Activated CD4-positive, alpha-beta T cell treated with anti-CD3 and anti-CD28 coated beads, Interleukin-2, amount 10 ng/mL, durations not matched to agents 24 days and 14 days (primary cell): ENCODE data around the gene LRRC28. TPM values are rescaled to one million over a fixed set of nuclear protein-coding genes. Genes with fewer than 3 reads are reported as not detected.

Source experiments
- DNase-seq: peaks from one replicate; pipeline ENCODE4 v3.0.0; 2022
- H3K27ac Mint-ChIP-seq: one replicate; pipeline ENCODE4 v1.8.0; 2022; ENCODE audit warnings: mild to moderate bottlenecking, mixed read lengths
- H3K27me3 Mint-ChIP-seq: one replicate; pipeline ENCODE4 v1.8.0; 2022; ENCODE audit warnings: mixed read lengths
- H3K36me3 Mint-ChIP-seq: one replicate; pipeline ENCODE4 v1.8.0; 2022; ENCODE audit warnings: low read depth, mild to moderate bottlenecking, mixed read lengths
- H3K4me1 Mint-ChIP-seq: one replicate; pipeline ENCODE4 v1.8.0; 2021; ENCODE audit warnings: mixed read lengths
- H3K4me3 Mint-ChIP-seq: one replicate; pipeline ENCODE4 v1.8.0; 2022; ENCODE audit warnings: mild to moderate bottlenecking, moderate library complexity, mixed read lengths
- H3K9me3 Mint-ChIP-seq: one replicate; pipeline ENCODE4 v1.8.0; 2021; ENCODE audit warnings: mixed read lengths
- intact Hi-C: fragments of 100-400 bp; cut with micrococcal nuclease; formaldehyde crosslinking; loops from one replicate; pipeline ENCODE4 v1.15.1; 2023
- total RNA-seq: library from RNA; stranded (reverse); gene quantifications from 2 replicates; pipeline ENCODE4 v1.2.3, GENCODE V29; 2022

Gene LRRC28
- total RNA-seq, 1 donor from 2014 or later = 15.1 TPM

DNA sequence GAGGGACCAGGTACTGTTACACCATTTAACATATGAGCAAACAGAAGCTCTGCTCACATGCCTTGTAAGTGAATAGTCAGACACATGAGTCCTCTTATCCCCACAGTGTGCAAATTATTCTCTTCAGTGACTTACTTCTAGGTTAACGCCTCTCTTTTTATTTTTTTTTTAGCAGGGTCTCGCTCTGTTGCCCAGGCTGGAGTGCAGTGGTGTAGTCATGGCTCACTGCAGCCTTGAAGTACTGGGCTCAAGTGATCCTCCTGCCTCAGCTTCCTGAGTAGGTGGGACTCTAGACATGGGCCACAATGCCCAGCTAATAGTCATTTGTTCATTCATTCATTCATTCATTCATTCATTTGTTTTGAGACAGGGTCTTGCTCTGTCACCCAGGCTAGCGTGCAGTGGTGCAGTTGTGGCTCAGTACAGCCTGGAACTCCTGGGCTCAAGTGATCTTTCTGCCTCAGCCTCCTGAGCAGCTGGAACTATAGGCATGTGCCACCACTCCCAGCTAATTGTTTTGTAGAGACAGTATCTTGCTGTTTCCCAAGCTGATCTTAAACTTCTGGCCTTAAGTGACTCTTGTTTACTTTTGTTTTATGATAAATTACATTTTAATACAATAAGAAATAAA, 94.7 kb downstream of the LRRC28 start:
- Mint-ChIP-seq H3K36me3 (peaks cover 3% of the 10 kb centered on the region), H3K4me3 (no peak overlapping the region), H3K27me3 (no peaks in the 10 kb centered on the region), H3K27ac (no peak overlapping the region), H3K4me1 (peaks cover 6% of the 10 kb centered on the region), H3K9me3 (no peaks in the 10 kb centered on the region)
- intact Hi-C loops = loop anchor here (2.0 kb wide), 1 partner anchor 25 kb away; no protein-coding TSS in a partner anchor
- peak; percentile 19 for DNase-seq

DNA sequence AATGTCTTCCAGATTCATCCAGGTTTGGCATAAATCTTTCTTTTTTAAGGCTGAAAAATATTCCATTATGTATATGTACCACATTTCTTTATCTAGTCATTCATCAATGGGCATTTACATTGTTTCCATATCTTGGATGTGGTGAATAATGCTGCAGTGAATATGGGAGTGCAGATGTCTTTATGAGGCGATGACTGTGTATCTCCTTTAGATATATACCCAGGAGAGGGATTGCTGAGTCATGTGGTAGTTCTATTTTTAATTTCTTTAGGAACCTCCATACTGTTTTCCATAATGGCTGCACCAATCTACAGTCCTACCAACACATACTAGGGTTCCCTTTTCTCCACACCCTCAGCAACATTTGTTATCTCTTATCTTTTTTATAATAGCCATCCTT, 96.3 kb downstream of the LRRC28 start:
- DNase-seq = no peak
- no peaks in the 10 kb centered on the region for H3K9me3 Mint-ChIP-seq
- H3K27ac Mint-ChIP-seq = no peak overlapping the region
- peaks cover 6% of the 10 kb centered on the region for H3K4me1 Mint-ChIP-seq
- H3K27me3 Mint-ChIP-seq = no peaks in the 10 kb centered on the region
- peaks cover 3% of the 10 kb centered on the region for H3K36me3 Mint-ChIP-seq
- intact Hi-C loops = no loop called here
- H3K4me3 Mint-ChIP-seq = no peak overlapping the region

DNA sequence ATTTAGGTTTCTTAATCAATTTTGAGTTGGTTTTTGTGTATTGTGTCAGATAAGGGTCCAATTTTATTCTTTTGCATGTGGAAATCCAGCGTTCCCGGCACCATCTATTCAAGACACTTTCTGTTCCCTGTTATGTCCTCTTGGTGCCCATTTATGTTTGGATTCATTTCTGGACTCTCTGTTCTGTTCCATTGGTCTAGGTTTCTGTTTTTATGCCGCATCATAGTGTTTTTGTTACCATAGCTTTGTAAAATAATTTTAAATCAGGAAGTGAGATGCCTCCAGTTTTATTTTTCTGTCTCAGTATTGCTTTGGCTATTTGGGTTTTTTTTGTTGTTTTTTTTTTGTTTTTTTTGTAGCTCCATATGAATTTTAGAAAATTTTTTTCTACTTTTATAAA, 97.1 kb downstream of the LRRC28 start:
- Mint-ChIP-seq H3K36me3 (peaks cover 6% of the 10 kb centered on the region), H3K27me3 (no peaks in the 10 kb centered on the region), H3K27ac (no peak overlapping the region), H3K4me3 (no peak overlapping the region), H3K9me3 (no peaks in the 10 kb centered on the region), H3K4me1 (peaks cover 6% of the 10 kb centered on the region)
- DNase-seq = peak; percentile 13
- intact Hi-C loops = no loop called here

DNA sequence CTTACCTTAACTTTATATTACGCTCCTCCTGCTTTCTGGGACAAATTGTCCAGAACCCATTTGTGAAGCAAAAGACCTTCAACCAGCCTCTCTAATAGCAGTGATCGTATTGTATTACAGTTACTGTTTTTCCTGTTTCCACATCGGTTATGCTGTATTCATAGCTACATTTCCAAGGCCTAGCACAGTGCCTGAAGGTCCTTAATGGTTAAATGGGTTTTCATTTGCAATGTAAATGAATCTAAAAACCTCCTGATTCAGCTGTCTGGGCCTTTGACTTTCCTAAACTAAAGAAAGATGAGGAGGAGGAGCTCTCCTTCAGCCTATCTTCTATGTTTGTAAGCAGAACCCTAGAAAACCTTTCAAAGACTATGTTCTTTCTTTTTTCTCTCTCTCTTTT, 99.1 kb downstream of the LRRC28 start:
- Mint-ChIP-seq H3K4me3 (no peak overlapping the region), H3K36me3 (peaks cover 10% of the 10 kb centered on the region), H3K9me3 (no peaks in the 10 kb centered on the region), H3K4me1 (no peaks in the 10 kb centered on the region), H3K27me3 (no peaks in the 10 kb centered on the region), H3K27ac (no peak overlapping the region)
- peak; percentile 13 for DNase-seq
- intact Hi-C loops = no loop called here

DNA sequence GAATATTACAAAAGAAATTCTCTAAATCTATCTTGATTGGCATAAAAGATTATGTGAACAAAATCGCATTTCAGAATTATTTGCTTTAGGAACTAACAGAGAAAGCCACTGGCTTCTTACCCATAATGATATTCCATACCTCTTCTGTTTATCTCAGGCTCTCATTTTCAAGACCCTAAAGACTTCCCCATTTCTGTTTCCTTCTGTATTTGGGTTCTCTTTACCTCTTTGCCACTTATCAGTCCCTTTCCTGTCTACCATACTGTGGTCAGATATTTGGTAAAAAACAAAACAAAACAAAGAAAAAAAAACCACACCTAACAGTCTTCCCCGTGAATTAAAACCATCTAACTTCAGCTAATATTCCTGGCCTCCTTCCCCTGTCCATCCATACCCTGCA, 108.5 kb downstream of the LRRC28 start:
- Mint-ChIP-seq H3K9me3 (no peaks in the 10 kb centered on the region), H3K27me3 (no peaks in the 10 kb centered on the region)
- intact Hi-C loops = no loop called here

GRCh38 chr15:99361545-99362185, 110.4 kb downstream of the LRRC28 start:
- Mint-ChIP-seq H3K27me3 (no peaks in the 10 kb centered on the region), H3K9me3 (peaks cover 5% of the 10 kb centered on the region), H3K4me3 (no peak overlapping the region), H3K27ac (no peak overlapping the region), H3K36me3 (peaks cover 17% of the 10 kb centered on the region), H3K4me1 (peaks cover 6% of the 10 kb centered on the region)
- intact Hi-C loops = no loop called here
- DNase-seq = no peak

More for the DNA sequence above, 108.5 kb downstream of the LRRC28 start:
- peaks cover 10% of the 10 kb centered on the region for H3K36me3 Mint-ChIP-seq
- H3K4me1 Mint-ChIP-seq = peaks cover 6% of the 10 kb centered on the region
- no peak overlapping the region for H3K4me3 Mint-ChIP-seq
- DNase-seq = no peak
- no peak overlapping the region for H3K27ac Mint-ChIP-seq

DNA sequence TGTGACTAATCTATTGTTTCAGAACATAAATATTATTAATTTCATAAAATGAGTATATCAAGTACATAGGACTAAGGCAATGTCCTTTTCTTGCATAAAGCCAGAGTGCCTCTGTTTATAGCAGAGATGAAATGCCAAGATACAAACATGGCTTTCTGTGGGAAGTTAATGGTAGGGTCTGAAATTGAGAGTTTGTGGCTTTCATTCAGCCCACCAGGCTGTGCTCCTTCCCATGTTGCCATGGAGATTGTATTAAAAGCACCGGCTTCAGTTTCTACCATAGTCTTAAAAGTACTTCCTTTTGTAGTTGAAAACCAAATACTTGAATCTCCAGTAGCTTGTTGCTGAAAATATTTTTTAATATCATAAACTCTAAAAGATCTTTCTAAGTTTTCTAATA, 114.0 kb downstream of the LRRC28 start:
- no peak for DNase-seq
- Mint-ChIP-seq H3K4me3 (no peak overlapping the region), H3K36me3 (peaks cover 27% of the 10 kb centered on the region), H3K4me1 (peaks cover 9% of the 10 kb centered on the region), H3K27me3 (no peaks in the 10 kb centered on the region), H3K9me3 (peaks cover 5% of the 10 kb centered on the region), H3K27ac (no peak overlapping the region)
- intact Hi-C loops = no loop called here

- Mint-ChIP-seq H3K4me3 (no peak overlapping the region), H3K36me3 (peaks cover 28% of the 10 kb centered on the region), H3K4me1 (peaks cover 10% of the 10 kb centered on the region), H3K27ac (no peak overlapping the region), H3K9me3 (peaks cover 5% of the 10 kb centered on the region), H3K27me3 (no peaks in the 10 kb centered on the region)
- DNase-seq = no peak
- intact Hi-C loops = no loop called here
Measured at GRCh38 chr15:99366013-99366412, 114.7 kb downstream of the LRRC28 start.

GRCh38 chr15:99368743-99369142, 117.5 kb downstream of the LRRC28 start:
- DNase-seq = no peak
- intact Hi-C loops = no loop called here
- Mint-ChIP-seq H3K27me3 (no peaks in the 10 kb centered on the region), H3K27ac (no peak overlapping the region), H3K36me3 (peaks cover 27% of the 10 kb centered on the region), H3K9me3 (peaks cover 5% of the 10 kb centered on the region), H3K4me3 (no peak overlapping the region), H3K4me1 (peaks cover 21% of the 10 kb centered on the region)

DNA sequence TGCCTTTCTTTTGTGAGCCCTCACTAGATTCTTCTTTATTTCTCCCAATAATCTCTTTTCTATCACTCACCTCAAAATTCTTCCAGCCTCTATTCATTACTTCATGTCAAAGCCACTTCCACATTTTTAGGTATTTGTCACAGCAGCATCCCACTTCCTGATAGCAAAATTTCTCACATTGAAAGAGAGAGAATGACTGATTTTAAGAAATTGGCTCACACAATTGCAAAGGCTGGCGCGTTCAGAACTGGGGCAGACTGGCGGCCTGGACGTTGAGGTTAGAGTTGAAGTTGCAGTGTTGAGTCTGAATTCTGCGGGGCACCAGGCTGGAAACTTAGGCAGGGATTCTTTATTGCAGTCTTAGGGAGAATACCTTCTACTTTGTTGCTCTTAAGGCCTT, 117.9 kb downstream of the LRRC28 start:
- peaks cover 5% of the 10 kb centered on the region for H3K9me3 Mint-ChIP-seq
- H3K4me3 Mint-ChIP-seq = no peak overlapping the region
- no peak for DNase-seq
- no peaks in the 10 kb centered on the region for H3K27me3 Mint-ChIP-seq
- intact Hi-C loops = no loop called here
- H3K27ac Mint-ChIP-seq = no peak overlapping the region
- H3K4me1 Mint-ChIP-seq = peaks cover 19% of the 10 kb centered on the region
- H3K36me3 Mint-ChIP-seq = peaks cover 24% of the 10 kb centered on the region

- H3K4me1 Mint-ChIP-seq = peaks cover 19% of the 10 kb centered on the region
- peak overlapping the region; percentile 81 for H3K27ac Mint-ChIP-seq
- no peak for DNase-seq
- H3K4me3 Mint-ChIP-seq = peak overlapping the region; percentile 52
- peaks cover 10% of the 10 kb centered on the region for H3K9me3 Mint-ChIP-seq
- H3K36me3 Mint-ChIP-seq = peaks cover 28% of the 10 kb centered on the region
- intact Hi-C loops = loop anchor here (1.0 to 10.0 kb wide), 7 partner anchors 27 to 331 kb away; partner anchors contain the start of gene SYNM
- H3K27me3 Mint-ChIP-seq = no peaks in the 10 kb centered on the region
Measured at GRCh38 chr15:99371180-99372103, 120.2 kb downstream of the LRRC28 start.

DNA sequence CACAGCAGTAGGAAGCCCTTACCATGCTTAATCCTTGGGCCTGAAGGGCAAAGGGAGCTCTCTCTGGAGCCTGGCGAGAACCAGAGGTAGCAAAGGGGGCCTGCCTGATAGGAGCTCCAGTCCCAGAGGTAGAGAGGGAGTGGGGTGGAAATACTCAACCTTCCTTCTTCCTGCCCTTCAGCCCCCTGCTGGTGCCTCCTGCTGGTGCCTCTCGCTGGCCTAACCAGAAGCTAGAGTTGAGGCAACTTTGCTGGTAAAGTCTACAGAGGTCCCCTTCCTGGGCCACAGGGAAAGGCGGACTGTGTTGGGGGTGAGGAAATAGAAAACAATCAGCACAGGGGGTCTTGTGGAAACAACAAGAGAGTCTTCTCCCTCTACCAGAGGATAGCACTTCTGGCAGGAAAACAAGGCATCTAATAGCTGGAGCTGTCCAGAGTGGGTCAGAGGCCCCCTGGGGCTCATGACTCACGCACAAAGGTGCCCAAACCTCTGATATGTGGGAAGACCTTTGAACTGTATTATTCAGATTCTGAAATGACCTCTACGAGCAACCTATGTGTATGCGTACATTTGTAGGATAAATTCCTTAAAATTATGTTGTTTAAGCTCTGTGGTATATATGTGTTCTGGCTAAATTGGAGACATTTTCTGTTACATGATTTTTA, 133.9 kb downstream of the LRRC28 start:
- intact Hi-C loops = no loop called here
- DNase-seq = peak; percentile 47
- Mint-ChIP-seq H3K4me3 (no peak overlapping the region), H3K4me1 (peaks cover 10% of the 10 kb centered on the region), H3K36me3 (peaks cover 12% of the 10 kb centered on the region), H3K27ac (no peak overlapping the region), H3K27me3 (no peaks in the 10 kb centered on the region), H3K9me3 (no peaks in the 10 kb centered on the region)

- intact Hi-C loops = no loop called here
- peak overlapping the region; percentile 9 for H3K4me3 Mint-ChIP-seq
- peaks cover 10% of the 10 kb centered on the region for H3K4me1 Mint-ChIP-seq
- peak overlapping the region; percentile 1 for H3K27ac Mint-ChIP-seq
- H3K36me3 Mint-ChIP-seq = peaks cover 13% of the 10 kb centered on the region
- H3K9me3 Mint-ChIP-seq = no peaks in the 10 kb centered on the region
- DNase-seq = peak; percentile 69
- H3K27me3 Mint-ChIP-seq = no peaks in the 10 kb centered on the region
Measured at GRCh38 chr15:99385865-99386264, 134.6 kb downstream of the LRRC28 start.
